ENCODE results near the gene EXOSC10.

- TF ChIP-seq CTCF (IDR thresholded peaks at IDR 0.05) (no peak), POLR2AphosphoS5 (IDR thresholded peaks at IDR 0.05) (no peak), POLR2A (IDR thresholded peaks at IDR 0.05) (no peak), EP300 (IDR thresholded peaks at IDR 0.05) (no peak)
Observed at GRCh38 chr1:11046625-11047365, 52.9 kb downstream of the EXOSC10 start, which contains the start of gene MASP2.
